ENCODE measurements around the gene IFRD2. TPM values are rescaled to one million over a fixed set of nuclear protein-coding genes. Genes with fewer than 3 reads are reported as not detected.
"Not testable (repeated sequence)": the region's sequence is repeated elsewhere in the genome, so short reads cannot be mapped to it uniquely, and the experiment has no call there.

IFRD2 gene
- total and polyA plus RNA-seq, 2 experiments from 2014 or later: 41.4 to 71.6 TPM

GRCh38 chr3:50246517-50246954, 45.7 kb downstream of the IFRD2 start:
- no peaks in the 10 kb centered on the region for H3K36me3 ChIP-seq (replicated peaks; ENCODE audit: insufficient read depth, low read depth)
- peak; percentile 83 for DNase-seq (ENCODE audit: low spot score)
- peaks cover 26% of the 10 kb centered on the region for H3K4me1 ChIP-seq (ENCODE audit: insufficient read depth)
- H3K79me2 ChIP-seq: peaks cover 97% of the 10 kb centered on the region
- no peak overlapping the region for H3K4me3 ChIP-seq
- H3K4me2 ChIP-seq: peak overlapping the region; percentile 84
- no peaks in the 10 kb centered on the region for H3K27me3 ChIP-seq
- no peak overlapping the region for H2AFZ ChIP-seq
- H3K27ac ChIP-seq: peak overlapping the region; percentile 94
- no peak for TF ChIP-seq CTCF (IDR thresholded peaks at IDR 0.05; ENCODE audit: poor library complexity)
- no peak for TF ChIP-seq EZH2phosphoT487 (IDR thresholded peaks at IDR 0.05; ENCODE audit: low read depth, severe bottlenecking, unreplicated experiment)
- TF ChIP-seq EZH2 (IDR thresholded peaks at IDR 0.05; ENCODE audit: borderline replicate concordance): no peak
- H3K9me2 ChIP-seq (replicated peaks; ENCODE audit: insufficient read depth): no peaks in the 10 kb centered on the region
- 41% methylated on average over 10 of the region's 10 CpGs for WGBS (ENCODE audit: low lambda C conversion rate, missing lambda C conversion rate)
- peaks cover 53% of the 10 kb centered on the region for H4K20me1 ChIP-seq (ENCODE audit: insufficient read depth, poor library complexity, severe bottlenecking)
- no peaks in the 10 kb centered on the region for H3K9me3 ChIP-seq (ENCODE audit: low read depth)

- 9% methylated on average over 25 of the region's 25 CpGs for WGBS (ENCODE audit: low lambda C conversion rate, missing lambda C conversion rate)
- Histone ChIP-seq H3K27ac (peak overlapping the region; percentile 94), H3K9me3 (ENCODE audit: low read depth) (no peaks in the 10 kb centered on the region), H3K4me1 (ENCODE audit: insufficient read depth) (peaks cover 31% of the 10 kb centered on the region), H3K36me3 (replicated peaks; ENCODE audit: insufficient read depth, low read depth) (no peaks in the 10 kb centered on the region), H3K4me2 (peak overlapping the region; percentile 84), H3K79me2 (peaks cover 97% of the 10 kb centered on the region), H2AFZ (no peak overlapping the region), H3K27me3 (no peaks in the 10 kb centered on the region), H3K4me3 (no peak overlapping the region), H3K9me2 (replicated peaks; ENCODE audit: insufficient read depth) (no peaks in the 10 kb centered on the region), H4K20me1 (ENCODE audit: insufficient read depth, poor library complexity, severe bottlenecking) (peaks cover 53% of the 10 kb centered on the region)
- no peak for TF ChIP-seq EZH2phosphoT487 (IDR thresholded peaks at IDR 0.05; ENCODE audit: low read depth, severe bottlenecking, unreplicated experiment)
- TF ChIP-seq CTCF (IDR thresholded peaks at IDR 0.05; ENCODE audit: poor library complexity): peak; percentile 99
- DNase-seq (ENCODE audit: low spot score): peak; percentile 96
These were observed 46.3 kb downstream of the IFRD2 start for GRCh38 chr3:50245831-50246516.

- Histone ChIP-seq H4K20me1 (ENCODE audit: insufficient read depth, poor library complexity, severe bottlenecking) (peaks cover 55% of the 10 kb centered on the region), H2AFZ (no peak overlapping the region), H3K79me2 (peaks cover 97% of the 10 kb centered on the region), H3K9me2 (replicated peaks; ENCODE audit: insufficient read depth) (no peaks in the 10 kb centered on the region), H3K27me3 (no peaks in the 10 kb centered on the region), H3K27ac (peak overlapping the region; percentile 94), H3K36me3 (replicated peaks; ENCODE audit: insufficient read depth, low read depth) (no peaks in the 10 kb centered on the region), H3K9me3 (ENCODE audit: low read depth) (no peaks in the 10 kb centered on the region), H3K4me2 (peak overlapping the region; percentile 84), H3K4me1 (ENCODE audit: insufficient read depth) (peaks cover 33% of the 10 kb centered on the region), H3K4me3 (no peak overlapping the region)
- 77% methylated on average over 16 of the region's 16 CpGs for WGBS (ENCODE audit: low lambda C conversion rate, missing lambda C conversion rate)
- no peak for DNase-seq (ENCODE audit: low spot score)
- TF ChIP-seq EZH2phosphoT487 (IDR thresholded peaks at IDR 0.05; ENCODE audit: low read depth, severe bottlenecking, unreplicated experiment) (no peak), EZH2 (IDR thresholded peaks at IDR 0.05; ENCODE audit: borderline replicate concordance) (no peak), CTCF (IDR thresholded peaks at IDR 0.05; ENCODE audit: poor library complexity) (no peak)
These were observed 46.9 kb downstream of the IFRD2 start for GRCh38 chr3:50245251-50245745.

- 99% methylated on average over 6 of the region's 6 CpGs for WGBS (ENCODE audit: low lambda C conversion rate, missing lambda C conversion rate)
- H3K27me3 ChIP-seq; H3K36me3 ChIP-seq (replicated peaks; ENCODE audit: insufficient read depth, low read depth); H2AFZ ChIP-seq; DNase-seq (ENCODE audit: low spot score); H3K9me3 ChIP-seq (ENCODE audit: low read depth); H3K9me2 ChIP-seq (replicated peaks; ENCODE audit: insufficient read depth); H3K4me3 ChIP-seq; H3K4me2 ChIP-seq: not testable (repeated sequence)
- Histone ChIP-seq H3K79me2 (peaks cover 97% of the 10 kb centered on the region), H3K27ac (peak overlapping the region; percentile 94), H3K4me1 (ENCODE audit: insufficient read depth) (peaks cover 33% of the 10 kb centered on the region), H4K20me1 (ENCODE audit: insufficient read depth, poor library complexity, severe bottlenecking) (peaks cover 55% of the 10 kb centered on the region)
These were observed 47.4 kb downstream of the IFRD2 start for GRCh38 chr3:50244813-50245212.
